NCI-H1092 (cell line): ENCODE measurements around the gene IGFBP7.
"Not testable (repeated sequence)": the region's sequence is repeated elsewhere in the genome, so short reads cannot be mapped to it uniquely, and the experiment has no call there.

Experiments
- DNase-seq: peaks from one replicate; lab custom pipeline; 2025; lab: John Stamatoyannopoulos, UW

The IGFBP7 gene

GRCh38 chr4:57070461-57070860 lies 39.7 kb downstream of the IGFBP7 start:
- DNase-seq = no peak

- DNase-seq = no peak
These were observed 41.8 kb downstream of the IGFBP7 start for GRCh38 chr4:57068237-57068981.

- no peak for DNase-seq
These were observed 44.3 kb downstream of the IGFBP7 start for GRCh38 chr4:57065730-57066482.

GRCh38 chr4:57064811-57065711 lies 45.1 kb downstream of the IGFBP7 start:
- DNase-seq = no peak

GRCh38 chr4:57064120-57064519 lies 46.1 kb downstream of the IGFBP7 start:
- no peak for DNase-seq

- DNase-seq = no peak
These were observed 46.7 kb downstream of the IGFBP7 start for GRCh38 chr4:57063518-57063917.

- DNase-seq = no peak
These were observed 48.8 kb downstream of the IGFBP7 start for GRCh38 chr4:57061395-57061794.

- DNase-seq = not testable (repeated sequence)
These were observed 49.5 kb downstream of the IGFBP7 start for GRCh38 chr4:57060717-57061067.

GRCh38 chr4:57059890-57060716 lies 50.1 kb downstream of the IGFBP7 start:
- no peak for DNase-seq

- DNase-seq = peak; percentile 39
These were observed 54.3 kb downstream of the IGFBP7 start for GRCh38 chr4:57055886-57056285.

- no peak for DNase-seq
These were observed 56.7 kb downstream of the IGFBP7 start for GRCh38 chr4:57053508-57053907.

- DNase-seq = no peak
These were observed 58.7 kb downstream of the IGFBP7 start for GRCh38 chr4:57051524-57051923.

GRCh38 chr4:57051095-57051494 lies 59.1 kb downstream of the IGFBP7 start:
- DNase-seq = no peak

- DNase-seq = no peak
These were observed 61.4 kb downstream of the IGFBP7 start for GRCh38 chr4:57048590-57049304.

- DNase-seq = not testable (repeated sequence)
These were observed 63.1 kb downstream of the IGFBP7 start for GRCh38 chr4:57047046-57047445.

GRCh38 chr4:57044996-57045395 lies 65.2 kb downstream of the IGFBP7 start:
- DNase-seq = no peak

GRCh38 chr4:57044279-57044678 lies 65.9 kb downstream of the IGFBP7 start:
- no peak for DNase-seq

GRCh38 chr4:57043347-57044251 lies 66.6 kb downstream of the IGFBP7 start:
- DNase-seq = no peak

- no peak for DNase-seq
These were observed 67.4 kb downstream of the IGFBP7 start for GRCh38 chr4:57042711-57043169.

- no peak for DNase-seq
These were observed 69.2 kb downstream of the IGFBP7 start for GRCh38 chr4:57041020-57041419.
